B cell (primary cell): ENCODE data around the gene PHLDB2.

ENCODE experiments used
- CTCF ChIP-seq: fragments of 200-600 bp; IDR thresholded peaks from one replicate; pipeline ENCODE4 v1.8.0; 2022; ENCODE audit warnings: antibody characterized with exemption, mild to moderate bottlenecking
- EZH2 ChIP-seq: IDR thresholded peaks from 2 replicates; pipeline ENCODE4 v1.6.1; 2012; ENCODE audit warnings: borderline replicate concordance, low read depth, mild to moderate bottlenecking, moderate library complexity, low read length; ENCODE audit not compliant: insufficient read depth, poor library complexity, severe bottlenecking

- TF ChIP-seq CTCF (peak; percentile 51), EZH2 (no peak)
Measured at GRCh38 chr3:111859974-111860859, 1.2 kb downstream of the PHLDB2 start.
